ENCODE results near the gene EZR.

- no peak for TF ChIP-seq POLR2A (IDR thresholded peaks at IDR 0.05; ENCODE audit: low read length)
- no peak for TF ChIP-seq GATA1 (IDR thresholded peaks at IDR 0.05; ENCODE audit: low read depth, low read length)
These were observed 21.3 kb upstream of the EZR start for GRCh38 chr6:158840465-158840864.
